ENCODE results near the gene CPEB1. TPM values are rescaled to one million over a fixed set of nuclear protein-coding genes. Genes with fewer than 3 reads are reported as not detected.

The CPEB1 gene
- total RNA-seq, 1 donor from 2014 or later: 1.6 TPM

GRCh38 chr15:82540055-82540983 is 106.8 kb downstream of the CPEB1 start, which contains the start of gene RPS17:
Gene RPS17, minus strand, starts transcription at chr15:82540457. Its CDS starts 29 bp downstream, at chr15:82540428.
- no peaks in the 10 kb centered on the region for H3K9me3 Mint-ChIP-seq
- peaks cover 32% of the 10 kb centered on the region for H3K36me3 Mint-ChIP-seq
- H3K4me1 Mint-ChIP-seq (ENCODE audit: unreplicated experiment): peaks cover 22% of the 10 kb centered on the region
- H3K4me3 Mint-ChIP-seq: peak within 1 kb of the TSS; percentile 96
- DNase-seq (ENCODE audit: extremely low spot score, unreplicated experiment): peak; percentile 99
- peak; percentile 100 for TF ChIP-seq CTCF (conservative IDR thresholded peaks at IDR 0.05)
- H3K27ac Mint-ChIP-seq: peak within 1 kb of the TSS; percentile 94
- peaks cover 3% of the 10 kb centered on the region for H3K27me3 Mint-ChIP-seq

GRCh38 chr15:82539691-82540054 is 107.5 kb downstream of the CPEB1 start:
- no peak for TF ChIP-seq CTCF (conservative IDR thresholded peaks at IDR 0.05)
- Mint-ChIP-seq H3K27me3 (no peaks in the 10 kb centered on the region), H3K4me3 (peak overlapping the region; percentile 96), H3K4me1 (ENCODE audit: unreplicated experiment) (peaks cover 22% of the 10 kb centered on the region), H3K27ac (peak overlapping the region; percentile 94), H3K36me3 (peaks cover 33% of the 10 kb centered on the region), H3K9me3 (no peaks in the 10 kb centered on the region)
- DNase-seq (ENCODE audit: extremely low spot score, unreplicated experiment): no peak

DNA sequence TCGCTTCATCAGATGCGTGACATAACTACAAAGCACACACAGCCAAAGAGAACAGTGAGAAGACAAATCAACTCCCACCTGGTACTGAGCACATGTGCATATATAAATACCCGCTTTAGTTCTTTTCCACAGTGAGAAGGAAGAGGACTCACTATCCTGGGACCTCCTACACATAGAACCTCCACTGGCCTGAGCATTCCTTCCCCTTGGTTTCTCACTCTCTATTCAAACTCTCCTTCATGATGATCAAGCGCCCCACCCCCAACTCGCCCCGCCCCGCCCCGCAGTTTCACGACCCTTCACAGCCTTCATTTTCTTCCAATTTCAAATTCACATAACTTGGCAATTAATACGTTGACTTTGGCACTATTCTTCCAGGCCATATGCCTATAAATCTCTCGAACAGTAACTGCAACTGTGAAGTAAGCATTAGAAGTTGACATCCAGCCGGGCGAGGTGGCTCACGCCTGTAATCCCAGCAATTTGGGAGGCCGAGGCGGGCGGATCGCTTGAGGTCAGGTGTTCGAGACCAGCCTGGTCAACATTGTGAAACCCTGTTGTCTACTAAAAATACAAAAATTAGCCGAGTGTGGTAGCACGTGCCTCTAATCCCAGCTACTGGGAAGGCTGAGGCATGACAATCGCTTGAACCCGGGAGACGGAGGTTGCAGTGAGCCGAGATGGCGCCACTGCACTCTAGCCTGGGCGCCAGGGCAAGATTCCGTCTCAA is 108.0 kb downstream of the CPEB1 start:
- H3K27me3 Mint-ChIP-seq: no peaks in the 10 kb centered on the region
- TF ChIP-seq CTCF (conservative IDR thresholded peaks at IDR 0.05): no peak
- peak overlapping the region; percentile 94 for H3K27ac Mint-ChIP-seq
- H3K4me3 Mint-ChIP-seq: peak overlapping the region; percentile 96
- H3K4me1 Mint-ChIP-seq (ENCODE audit: unreplicated experiment): peaks cover 22% of the 10 kb centered on the region
- no peaks in the 10 kb centered on the region for H3K9me3 Mint-ChIP-seq
- H3K36me3 Mint-ChIP-seq: peaks cover 39% of the 10 kb centered on the region
- no peak for DNase-seq (ENCODE audit: extremely low spot score, unreplicated experiment)

GRCh38 chr15:82537351-82537908 is 109.7 kb downstream of the CPEB1 start:
- H3K36me3 Mint-ChIP-seq: peaks cover 43% of the 10 kb centered on the region
- H3K9me3 Mint-ChIP-seq: no peaks in the 10 kb centered on the region
- no peaks in the 10 kb centered on the region for H3K27me3 Mint-ChIP-seq
- no peak for TF ChIP-seq CTCF (conservative IDR thresholded peaks at IDR 0.05)
- H3K4me1 Mint-ChIP-seq (ENCODE audit: unreplicated experiment): peaks cover 22% of the 10 kb centered on the region
- peak overlapping the region; percentile 75 for H3K27ac Mint-ChIP-seq
- peak overlapping the region; percentile 96 for H3K4me3 Mint-ChIP-seq
- DNase-seq (ENCODE audit: extremely low spot score, unreplicated experiment): no peak

- H3K27me3 Mint-ChIP-seq: no peaks in the 10 kb centered on the region
- H3K36me3 Mint-ChIP-seq: peaks cover 43% of the 10 kb centered on the region
- peak overlapping the region; percentile 66 for H3K27ac Mint-ChIP-seq
- no peaks in the 10 kb centered on the region for H3K9me3 Mint-ChIP-seq
- no peak for DNase-seq (ENCODE audit: extremely low spot score, unreplicated experiment)
- H3K4me3 Mint-ChIP-seq: peak overlapping the region; percentile 65
- no peak for TF ChIP-seq CTCF (conservative IDR thresholded peaks at IDR 0.05)
- H3K4me1 Mint-ChIP-seq (ENCODE audit: unreplicated experiment): peaks cover 22% of the 10 kb centered on the region
Measured at GRCh38 chr15:82536409-82537350, 110.5 kb downstream of the CPEB1 start.

Measured in type B pancreatic cell (in vitro differentiated cells).